ENCODE data around the gene DGCR6L.

- TF ChIP-seq CTCF (IDR thresholded peaks at IDR 0.05) (no peak), POLR2A (IDR thresholded peaks at IDR 0.05) (no peak)
Measured at GRCh38 chr22:20305894-20306645, 13.8 kb downstream of the DGCR6L start.

All from uterus (tissue), 2 donors.